Stomach smooth muscle (tissue), 2 donors: ENCODE results near the gene OBSCN.
A peak's percentile ranks its signal among the peaks of the same experiment; 100 is the strongest.

Experiments used
- H3K27ac ChIP-seq: one replicate; pipeline ENCODE4 v1.7.0; 2013; ENCODE audit warnings: mild to moderate bottlenecking, low read length, inconsistent platforms
- H3K27me3 ChIP-seq, 2 donors: one replicate each; pipeline ENCODE4 v1.7.0; 2013; ENCODE audit warnings: low read length in 2 of 2; ENCODE audit not compliant: insufficient read depth in 2 of 2, control insufficient read depth in 1 of 2
- H3K36me3 ChIP-seq, 2 donors: one replicate each; pipeline ENCODE4 v1.7.0; 2013; ENCODE audit warnings: low read length in 2 of 2; ENCODE audit not compliant: control insufficient read depth in 2 of 2, insufficient read depth in 2 of 2
- H3K4me1 ChIP-seq: one replicate; pipeline ENCODE4 v1.7.0; 2013; ENCODE audit warnings: low read length; ENCODE audit not compliant: control insufficient read depth, insufficient read depth
- H3K4me3 ChIP-seq, 2 donors: one replicate each; pipeline ENCODE4 v1.7.0; 2013; ENCODE audit warnings: low read length in 2 of 2
- H3K9ac ChIP-seq, 2 donors: one replicate each; pipeline ENCODE4 v1.7.0; 2013; ENCODE audit warnings: low read length in 2 of 2, mild to moderate bottlenecking in 1 of 2
- H3K9me3 ChIP-seq, 2 donors: one replicate each; pipeline ENCODE4 v1.7.0; 2013; ENCODE audit warnings: low read length in 2 of 2; ENCODE audit not compliant: control insufficient read depth in 2 of 2
- donor health status: healthy.
- donor health status: Pancreatic carcinoma.

Gene OBSCN

DNA sequence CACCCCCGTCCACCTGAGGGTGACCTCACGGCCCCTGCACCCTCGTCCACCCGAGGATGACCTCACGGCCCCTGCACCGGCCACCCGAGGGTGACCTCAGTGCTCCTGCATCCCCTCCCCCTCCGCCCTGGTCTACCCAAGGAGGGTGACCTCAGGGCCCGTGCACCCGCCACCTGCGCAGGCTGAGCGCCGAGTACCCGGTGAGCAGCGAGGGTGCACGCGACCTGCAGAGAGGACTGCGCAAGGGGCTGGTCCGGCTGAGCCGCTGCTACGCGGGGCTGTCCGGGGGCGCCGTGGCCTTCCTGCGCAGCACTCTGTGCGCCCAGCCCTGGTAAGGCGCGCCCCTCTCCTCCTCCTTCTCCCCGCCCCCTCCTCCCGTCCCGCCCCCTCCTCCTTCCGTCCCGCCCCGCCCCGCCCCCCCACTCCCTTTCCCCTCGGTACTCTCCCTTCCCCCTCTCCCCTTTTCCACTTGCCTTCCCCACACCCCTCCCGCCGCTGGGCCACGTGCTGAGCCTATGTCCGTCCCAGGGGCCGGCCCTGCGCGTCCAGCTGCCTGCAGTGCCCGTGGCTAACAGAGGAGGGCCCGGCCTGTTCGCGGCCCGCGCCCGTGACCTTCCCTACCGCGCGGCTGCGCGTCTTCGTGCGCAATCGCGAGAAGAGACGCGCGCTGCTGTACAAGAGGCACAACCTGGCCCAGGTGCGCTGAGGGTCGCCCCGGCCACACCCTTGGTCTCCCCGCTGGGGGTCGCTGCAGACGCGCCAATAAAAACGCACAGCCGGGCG is 170.4 kb downstream of the OBSCN start:
- peaks cover 0 to 6% of the 10 kb centered on the region in 2 donors for H3K9me3 ChIP-seq
- peak overlapping the region; percentile 71 to 77 for H3K4me3 ChIP-seq
- H3K36me3 ChIP-seq: no peaks in the 10 kb centered on the region
- peak overlapping the region; percentile 52 to 62 for H3K9ac ChIP-seq
- H3K27ac ChIP-seq: no peak overlapping the region
- peaks cover 0 to under 1% of the 10 kb centered on the region in 2 donors for H3K27me3 ChIP-seq
- H3K4me1 ChIP-seq: peaks cover 22% of the 10 kb centered on the region

DNA sequence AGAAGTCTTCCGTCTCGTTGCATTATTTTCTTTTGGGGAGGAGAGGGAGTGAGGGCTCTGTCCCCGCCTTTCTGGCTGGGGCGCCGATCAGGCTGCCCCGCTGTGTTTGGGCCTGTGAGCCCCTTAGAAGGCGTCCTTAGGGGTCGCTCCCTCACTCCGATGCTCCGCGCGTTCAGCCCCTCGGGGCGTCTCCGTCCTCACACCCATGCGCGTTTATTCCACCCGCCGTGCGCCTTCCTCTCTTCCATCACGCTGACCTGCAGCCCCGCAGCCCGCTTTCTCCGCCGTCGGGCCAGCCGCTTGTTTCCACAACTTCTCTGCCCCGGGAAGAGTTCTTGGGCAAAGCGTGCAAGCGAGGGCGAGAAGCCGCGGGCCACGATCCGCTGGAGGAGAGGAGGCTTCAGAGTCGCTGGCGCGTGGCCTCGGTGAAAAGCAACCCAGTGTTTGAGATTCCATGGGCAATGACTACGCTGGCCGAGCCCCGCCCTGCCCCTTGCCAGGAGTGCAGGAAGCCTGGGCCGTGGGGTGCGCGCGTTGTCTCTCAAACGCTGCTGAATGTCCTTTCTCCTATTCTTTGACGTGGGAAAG is 171.1 kb downstream of the OBSCN start:
- peaks cover 22% of the 10 kb centered on the region for H3K4me1 ChIP-seq
- H3K27ac ChIP-seq: no peak overlapping the region
- H3K4me3 ChIP-seq: peak overlapping the region; percentile 71 to 77
- peaks cover 0 to 2% of the 10 kb centered on the region in 2 donors for H3K27me3 ChIP-seq
- peak overlapping the region; percentile 52 to 62 for H3K9ac ChIP-seq
- H3K9me3 ChIP-seq: peaks cover 0 to 6% of the 10 kb centered on the region in 2 donors
- no peaks in the 10 kb centered on the region for H3K36me3 ChIP-seq

GRCh38 chr1:228379666-228380065 is 171.8 kb downstream of the OBSCN start:
- Histone ChIP-seq H3K9ac (no peak overlapping the region), H3K27ac (no peak overlapping the region), H3K4me3 (no peak overlapping the region), H3K4me1 (peaks cover 19% of the 10 kb centered on the region), H3K9me3 (peaks cover 0 to 6% of the 10 kb centered on the region in 2 donors), H3K27me3 (peaks cover 0 to 2% of the 10 kb centered on the region in 2 donors), H3K36me3 (no peaks in the 10 kb centered on the region)

DNA sequence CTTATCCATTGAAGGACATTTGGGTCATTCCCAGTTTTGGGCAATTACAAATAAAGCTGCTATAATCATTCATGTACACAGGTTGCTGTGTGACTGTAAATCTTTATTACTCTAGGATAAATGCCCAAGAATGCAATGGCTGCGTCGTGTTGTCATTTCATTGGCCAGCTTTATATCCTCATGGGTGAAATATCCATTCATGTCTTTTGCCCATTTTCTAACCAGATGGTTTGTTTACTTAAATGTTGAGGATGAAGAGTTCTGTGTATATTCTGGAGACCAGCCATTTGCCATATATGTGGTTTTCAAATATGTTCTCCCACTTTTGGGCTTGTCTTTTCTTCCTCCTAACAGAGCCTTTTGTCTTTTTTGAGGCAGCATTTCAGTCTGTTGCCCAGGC is 173.5 kb downstream of the OBSCN start:
- peaks cover 0 to 4% of the 10 kb centered on the region in 2 donors for H3K9me3 ChIP-seq
- no peak overlapping the region for H3K27ac ChIP-seq
- H3K9ac ChIP-seq: no peak overlapping the region
- H3K4me3 ChIP-seq: no peak overlapping the region
- peaks cover 10% of the 10 kb centered on the region for H3K4me1 ChIP-seq
- H3K27me3 ChIP-seq: peaks cover 0 to 2% of the 10 kb centered on the region in 2 donors
- no peaks in the 10 kb centered on the region for H3K36me3 ChIP-seq

DNA sequence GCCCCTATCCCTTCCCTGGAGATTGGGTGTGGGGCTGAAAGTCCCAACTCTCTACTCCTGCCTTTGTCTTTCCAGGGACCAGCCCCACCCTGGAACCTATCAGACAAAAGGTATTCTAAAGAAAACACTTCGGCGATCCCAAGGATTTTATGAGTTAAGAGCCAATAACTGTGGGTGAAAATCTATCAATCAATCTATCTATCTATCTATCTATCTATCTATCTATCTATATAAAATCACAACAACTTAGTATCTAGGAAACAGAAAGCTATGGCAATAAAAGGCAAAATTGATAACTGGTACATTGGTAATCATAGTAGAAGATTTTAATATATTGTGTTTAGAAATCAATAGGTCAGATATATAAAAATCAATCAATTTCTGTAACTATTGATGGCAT is 175.9 kb downstream of the OBSCN start:
- no peak overlapping the region for H3K4me3 ChIP-seq
- no peak overlapping the region for H3K27ac ChIP-seq
- peaks cover 0 to 2% of the 10 kb centered on the region in 2 donors for H3K27me3 ChIP-seq
- H3K9ac ChIP-seq: no peak overlapping the region
- H3K9me3 ChIP-seq: no peaks in the 10 kb centered on the region
- H3K36me3 ChIP-seq: no peaks in the 10 kb centered on the region
- H3K4me1 ChIP-seq: peaks cover 7% of the 10 kb centered on the region

- Histone ChIP-seq H3K9ac (no peak overlapping the region), H3K4me3 (no peak overlapping the region), H3K36me3 (no peaks in the 10 kb centered on the region), H3K27ac (no peak overlapping the region), H3K9me3 (no peaks in the 10 kb centered on the region), H3K27me3 (peaks cover 0 to 2% of the 10 kb centered on the region in 2 donors), H3K4me1 (no peaks in the 10 kb centered on the region)
Measured at GRCh38 chr1:228385232-228385631, 177.4 kb downstream of the OBSCN start.

DNA sequence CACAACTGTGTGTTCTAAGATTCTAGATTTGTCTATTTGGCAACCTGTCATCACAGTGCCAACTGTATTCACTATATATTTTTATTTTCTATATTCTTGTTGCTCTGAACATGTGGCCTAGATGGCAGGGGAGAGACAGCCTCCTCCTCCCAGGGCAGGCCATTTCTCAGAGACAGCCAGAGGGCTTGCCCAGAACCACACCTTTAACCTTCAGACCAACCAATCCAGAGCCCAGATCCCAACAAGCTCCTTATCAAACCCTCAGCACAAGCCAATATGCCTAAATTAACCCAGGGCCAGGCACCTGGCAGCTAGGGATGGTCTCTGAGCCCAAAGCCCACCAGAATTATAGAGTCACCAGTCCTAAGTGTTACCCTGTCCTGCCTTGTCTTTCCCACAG is 179.5 kb downstream of the OBSCN start:
- Histone ChIP-seq H3K4me3 (no peak overlapping the region), H3K9ac (no peak overlapping the region)

DNA sequence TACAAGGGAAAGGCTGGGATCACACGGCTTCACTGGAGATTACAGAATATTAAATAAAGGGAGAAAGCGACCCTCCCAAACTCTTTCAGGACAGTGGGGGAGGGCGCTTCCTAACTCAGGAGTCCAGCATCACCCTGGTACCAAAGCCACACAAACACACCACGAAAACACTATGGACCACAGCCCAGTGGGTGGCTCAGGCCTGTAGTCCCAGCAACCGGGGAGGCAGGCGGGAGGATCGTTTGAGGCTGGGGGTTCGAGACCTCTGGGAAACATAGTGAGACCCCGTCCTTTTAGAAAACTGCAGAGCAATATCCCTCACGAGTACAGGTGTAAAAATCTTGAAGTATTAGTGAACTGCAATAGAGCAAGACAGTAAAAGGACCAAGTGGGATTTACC is 182.8 kb downstream of the OBSCN start:
- H3K4me1 ChIP-seq: peaks cover 5% of the 10 kb centered on the region
- H3K36me3 ChIP-seq: peaks cover 5% of the 10 kb centered on the region in 2 donors
- H3K4me3 ChIP-seq: no peak overlapping the region
- no peaks in the 10 kb centered on the region for H3K27me3 ChIP-seq
- no peaks in the 10 kb centered on the region for H3K9me3 ChIP-seq
- H3K9ac ChIP-seq: no peak overlapping the region
- no peak overlapping the region for H3K27ac ChIP-seq

More for the DNA sequence above, 179.5 kb downstream of the OBSCN start:
- Histone ChIP-seq H3K27me3 (peaks cover 0 to 2% of the 10 kb centered on the region in 2 donors), H3K4me1 (no peaks in the 10 kb centered on the region), H3K27ac (no peak overlapping the region), H3K36me3 (peaks cover 0 to 4% of the 10 kb centered on the region in 2 donors), H3K9me3 (no peaks in the 10 kb centered on the region)

- Histone ChIP-seq H3K9me3 (no peaks in the 10 kb centered on the region), H3K27ac (no peak overlapping the region), H3K9ac (no peak overlapping the region), H3K36me3 (peaks cover 12 to 14% of the 10 kb centered on the region in 2 donors), H3K4me3 (no peak overlapping the region), H3K4me1 (peaks cover 5% of the 10 kb centered on the region), H3K27me3 (no peaks in the 10 kb centered on the region)
Measured at GRCh38 chr1:228391411-228392020, 183.7 kb downstream of the OBSCN start.

GRCh38 chr1:228392111-228392936 is 184.5 kb downstream of the OBSCN start:
- H3K9me3 ChIP-seq: no peaks in the 10 kb centered on the region
- no peak overlapping the region for H3K4me3 ChIP-seq
- H3K4me1 ChIP-seq: peaks cover 5% of the 10 kb centered on the region
- peaks cover 16 to 17% of the 10 kb centered on the region in 2 donors for H3K36me3 ChIP-seq
- H3K27ac ChIP-seq: no peak overlapping the region
- H3K9ac ChIP-seq: no peak overlapping the region
- no peaks in the 10 kb centered on the region for H3K27me3 ChIP-seq
